ENCODE results near the gene NR3C2.
"Not testable (repeated sequence)": the region's sequence is repeated elsewhere in the genome, so short reads cannot be mapped to it uniquely, and the experiment has no call there.

Gene NR3C2

GRCh38 chr4:148094149-148094548 is 348.1 kb downstream of the NR3C2 start:
- DNase-seq, result no peak

GRCh38 chr4:148093065-148093464 is 349.1 kb downstream of the NR3C2 start:
- no peak for DNase-seq

DNA sequence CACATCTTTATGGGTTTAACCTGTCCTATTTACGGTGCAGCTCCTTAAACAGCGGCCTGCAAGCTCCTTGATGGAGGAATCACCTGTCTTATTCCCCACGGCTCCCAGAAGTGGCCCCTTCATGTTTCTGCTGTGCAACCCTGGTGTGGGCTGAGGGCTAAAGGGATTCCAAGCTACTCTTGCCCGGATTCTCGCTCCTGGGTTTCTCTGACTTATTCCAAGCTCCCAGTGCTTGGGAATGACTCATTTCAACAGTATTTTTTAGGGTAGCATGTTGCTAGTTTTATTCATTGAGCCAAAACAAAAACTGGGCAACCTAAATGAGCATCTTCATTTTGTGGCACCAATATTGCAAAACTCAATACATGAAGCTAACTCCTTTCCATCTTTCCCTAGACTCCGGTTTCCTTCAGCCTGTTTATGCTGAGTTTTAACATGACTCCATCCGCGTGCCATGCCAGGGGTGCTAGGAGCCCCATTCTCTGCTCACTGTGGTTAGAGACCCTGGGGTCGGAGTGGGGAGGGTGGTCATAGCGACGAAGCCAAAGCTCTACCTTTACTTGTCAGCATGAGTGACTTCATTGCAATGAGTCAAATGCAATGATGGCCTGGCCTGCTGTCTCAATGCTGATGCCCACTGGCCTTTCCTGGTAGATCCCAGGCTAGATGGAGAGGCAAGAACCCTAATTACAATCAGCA is 349.7 kb downstream of the NR3C2 start:
- no peak for DNase-seq

DNA sequence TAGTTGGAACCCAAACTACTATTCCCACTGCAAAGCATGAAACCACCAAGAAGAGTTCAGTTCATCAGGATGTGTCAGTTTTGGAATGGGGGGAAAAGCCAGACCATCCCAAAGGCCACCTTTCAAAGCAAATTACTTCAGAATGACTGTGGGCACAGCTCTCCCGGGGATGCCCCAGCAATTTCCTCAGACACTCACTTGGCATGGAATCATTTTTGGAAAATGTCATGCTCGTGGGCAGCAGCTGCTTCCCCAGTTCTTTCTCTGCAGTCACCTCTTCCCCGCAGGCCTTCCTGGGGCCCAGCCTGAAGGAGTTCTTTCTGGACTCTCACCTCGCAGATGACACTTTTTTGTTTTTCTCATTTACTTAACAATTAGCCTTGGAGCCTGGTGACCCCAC is 350.3 kb downstream of the NR3C2 start:
- DNase-seq, result no peak

DNA sequence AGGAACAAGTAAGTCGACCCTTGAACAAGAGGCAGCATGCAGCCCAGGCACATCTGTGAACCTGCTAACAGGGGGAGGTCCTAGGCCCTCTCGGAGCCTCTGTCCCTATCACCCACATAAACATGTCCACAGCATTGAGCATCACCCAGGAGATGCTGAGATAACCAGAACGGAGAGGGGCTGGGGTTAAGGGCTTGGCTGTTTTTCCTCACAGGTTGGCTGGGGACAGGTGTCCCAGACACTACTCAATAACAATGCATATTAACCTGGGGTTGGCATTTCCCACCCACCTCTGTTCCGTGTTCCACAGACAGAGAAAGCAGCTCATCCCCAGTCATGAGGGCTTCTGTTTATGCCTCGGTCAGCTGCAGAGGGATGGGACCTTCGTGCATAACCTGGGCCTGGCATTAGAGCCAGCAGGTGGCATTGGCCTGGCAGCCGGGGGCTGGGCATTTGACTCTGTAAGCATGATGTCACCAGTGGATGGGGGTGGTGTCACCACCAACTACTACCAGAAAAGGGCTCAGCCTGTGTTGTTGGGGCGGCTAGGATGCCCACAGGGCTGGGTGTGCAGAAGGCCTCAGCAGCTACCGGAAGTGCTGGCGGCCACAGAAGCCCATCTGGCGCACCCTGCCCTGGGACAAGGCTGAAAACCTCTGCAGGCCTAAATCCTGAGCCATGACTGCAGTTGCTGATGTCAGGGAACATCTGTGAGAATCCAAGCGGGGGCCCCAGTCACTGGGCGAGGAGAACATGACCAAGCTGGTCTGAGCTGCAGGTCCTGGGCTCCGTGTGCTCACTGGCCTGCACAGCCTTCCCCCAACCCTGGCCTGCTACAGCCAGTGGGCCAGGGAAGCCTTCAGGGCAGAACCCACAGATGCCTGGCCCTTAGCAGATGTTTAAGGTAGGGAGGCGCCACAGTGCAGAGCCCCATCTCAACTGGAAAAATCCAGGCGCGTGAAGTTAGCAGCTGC is 351.4 kb downstream of the NR3C2 start:
- no peak for DNase-seq

GRCh38 chr4:148090029-148090428 is 352.2 kb downstream of the NR3C2 start:
- DNase-seq, result no peak

DNA sequence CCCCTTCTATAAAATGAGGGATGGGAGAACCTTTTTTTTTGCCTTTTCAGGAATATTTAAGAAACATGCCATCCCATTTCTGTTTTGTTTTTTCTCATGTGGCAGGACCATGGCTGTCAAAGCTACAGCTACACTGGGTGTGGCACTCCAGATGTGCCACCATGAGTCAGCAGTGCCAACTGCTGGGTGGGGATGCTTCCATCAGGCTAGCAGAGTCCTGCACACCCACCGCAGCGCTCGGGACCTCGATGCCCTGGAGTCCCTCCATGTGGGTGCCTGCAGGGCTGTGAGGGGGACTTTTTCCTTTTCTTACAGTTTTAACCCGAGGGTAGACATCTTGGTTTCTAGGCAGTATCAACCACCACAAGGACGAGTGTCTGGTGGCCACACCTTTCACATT is 352.6 kb downstream of the NR3C2 start:
- DNase-seq, result no peak

DNA sequence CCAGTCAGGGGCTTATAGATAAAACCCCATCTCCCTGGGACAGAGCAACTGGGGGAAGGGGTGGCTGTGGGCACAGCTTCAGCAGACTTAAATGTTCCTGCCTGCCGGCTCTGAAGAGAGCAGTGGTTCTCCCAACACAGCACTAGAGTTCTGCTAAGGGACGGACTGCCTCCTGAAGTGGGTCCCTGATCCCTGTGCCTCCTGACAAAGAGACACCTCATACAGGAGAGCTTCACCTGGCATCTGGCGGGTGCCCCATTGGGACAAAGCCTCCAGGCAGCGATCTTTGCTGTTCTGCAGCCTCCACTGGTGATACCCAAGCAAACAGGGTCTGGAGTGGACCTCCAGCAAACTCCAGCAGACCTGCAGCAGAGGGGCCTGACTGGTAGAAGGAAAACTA is 359.1 kb downstream of the NR3C2 start:
- DNase-seq, result not testable (repeated sequence)

- no peak for DNase-seq
These were observed 360.5 kb downstream of the NR3C2 start for GRCh38 chr4:148081745-148082144.

DNA sequence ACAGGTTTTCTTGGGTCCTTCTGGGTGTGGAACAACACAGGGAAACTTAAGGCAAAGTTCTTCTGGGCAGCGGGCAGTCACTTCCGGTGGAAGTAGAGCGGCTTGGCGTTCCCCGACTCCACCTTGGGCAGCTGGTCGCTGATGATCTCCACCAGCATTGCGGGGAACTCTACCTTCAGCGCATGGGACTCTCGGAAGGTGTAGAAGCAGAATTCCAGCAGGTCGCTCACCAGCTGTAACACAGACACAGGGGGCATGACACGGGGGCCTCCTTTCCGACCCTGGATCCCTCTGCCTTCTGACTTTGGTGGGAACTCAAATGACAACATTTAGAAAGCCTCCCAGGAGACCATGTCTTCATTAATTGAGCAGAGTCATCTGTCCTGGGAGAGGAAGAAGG is 360.9 kb downstream of the NR3C2 start:
- no peak for DNase-seq

- no peak for DNase-seq
These were observed 362.3 kb downstream of the NR3C2 start for GRCh38 chr4:148079961-148080360.

DNA sequence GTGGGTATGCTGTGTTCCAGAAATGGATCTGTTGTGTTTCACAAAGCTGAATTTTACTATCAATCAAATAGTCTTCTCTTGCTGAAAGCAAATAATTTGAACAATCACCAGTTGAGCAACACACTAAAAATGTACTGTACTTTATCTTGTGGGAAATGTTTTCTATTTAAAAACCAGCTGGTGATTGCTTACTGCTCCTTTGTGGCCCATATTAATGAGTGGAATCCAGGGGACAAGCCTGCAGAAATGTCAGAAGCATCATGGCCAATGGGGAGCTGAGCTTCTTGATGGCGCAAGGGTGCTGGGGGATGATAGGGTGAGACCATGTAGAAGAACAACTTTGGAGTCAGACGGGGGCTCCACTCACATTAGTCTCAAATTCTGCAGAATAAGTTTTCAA is 364.2 kb downstream of the NR3C2 start:
- DNase-seq, result no peak

- DNase-seq, result no peak
These were observed 364.6 kb downstream of the NR3C2 start for GRCh38 chr4:148077581-148077980.

DNA sequence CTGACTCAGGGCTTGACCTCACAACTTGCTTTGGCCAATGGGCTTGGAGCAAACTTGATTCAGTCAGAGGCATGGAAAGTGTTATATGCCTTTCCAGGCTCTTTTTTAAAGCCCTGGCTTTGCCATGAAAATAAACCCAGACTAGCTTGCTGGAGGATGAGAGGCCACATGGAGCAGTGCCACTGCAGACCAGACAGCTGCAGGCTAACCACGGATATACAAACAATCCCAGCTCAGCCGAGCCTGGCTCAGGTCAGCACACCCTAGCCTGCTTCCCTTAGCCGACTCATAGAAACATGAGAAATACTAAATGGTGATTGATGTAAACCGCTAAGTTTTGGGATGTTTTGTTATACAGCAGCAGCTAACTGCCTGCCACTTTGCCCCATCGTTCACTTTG is 365.2 kb downstream of the NR3C2 start:
- no peak for DNase-seq

DNA sequence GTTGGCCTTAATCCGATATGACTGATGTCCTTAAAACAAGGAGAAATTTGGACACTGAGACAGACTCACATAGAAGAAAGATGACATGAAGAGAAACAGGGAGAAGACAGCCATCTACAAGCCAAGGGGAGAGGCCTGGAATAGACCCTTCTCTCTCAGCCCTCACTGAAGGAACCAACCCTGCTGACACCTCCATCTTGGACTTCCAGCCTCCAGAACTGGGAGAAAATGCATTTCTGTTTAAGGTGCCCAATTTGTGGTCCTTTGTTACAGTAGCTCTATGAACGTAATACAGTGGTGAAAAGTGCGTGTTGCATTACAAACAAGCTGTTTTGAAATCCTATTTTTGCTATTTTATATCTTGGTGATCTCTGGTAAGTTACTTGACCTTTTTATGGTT is 366.8 kb downstream of the NR3C2 start:
- DNase-seq, result no peak

- DNase-seq, result no peak
These were observed 367.8 kb downstream of the NR3C2 start for GRCh38 chr4:148074462-148074861.

DNA sequence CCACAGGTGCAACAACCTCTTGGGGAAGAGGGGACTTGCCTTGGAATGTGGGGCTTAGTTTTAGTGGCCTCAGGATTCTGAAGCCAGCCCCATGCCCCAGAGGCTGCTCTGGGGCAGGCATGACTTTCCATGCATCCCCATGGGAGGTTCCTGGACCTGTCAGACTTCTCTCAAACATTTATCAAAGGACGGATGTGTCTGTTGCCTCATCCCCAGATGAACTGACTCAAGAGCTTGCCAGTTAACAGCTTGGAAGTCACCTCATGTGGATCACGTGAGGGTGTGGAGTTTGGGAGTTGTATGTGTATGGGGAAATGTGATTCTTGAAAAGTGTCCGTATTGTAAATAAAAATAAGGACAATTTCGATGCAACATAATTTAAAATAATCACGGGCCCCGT is 368.9 kb downstream of the NR3C2 start:
- DNase-seq, result no peak

DNA sequence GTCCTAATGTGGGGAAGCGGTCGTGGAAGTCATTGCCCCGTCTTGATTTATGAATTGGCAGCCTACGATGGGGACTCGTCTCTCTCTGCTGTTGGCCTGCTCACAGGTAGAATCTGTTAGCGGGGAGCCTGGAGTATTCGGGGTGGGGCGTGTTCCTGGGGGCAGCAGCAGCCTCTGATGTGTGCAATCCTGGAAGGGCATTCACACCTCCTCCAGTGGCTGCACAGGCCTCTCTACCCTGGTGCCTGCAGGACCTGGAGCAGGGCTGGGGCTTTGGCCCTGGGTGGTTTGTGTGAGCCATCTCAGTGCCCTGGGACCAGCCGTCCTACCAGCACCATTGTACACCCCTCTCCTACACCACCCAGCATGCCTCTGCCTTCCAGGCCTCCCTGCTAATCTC is 369.4 kb downstream of the NR3C2 start:
- no peak for DNase-seq

- DNase-seq, result no peak
These were observed 371.2 kb downstream of the NR3C2 start for GRCh38 chr4:148071009-148071408.

- DNase-seq, result no peak
These were observed 372.4 kb downstream of the NR3C2 start for GRCh38 chr4:148069895-148070178.

GRCh38 chr4:148069086-148069894 is 372.9 kb downstream of the NR3C2 start:
- no peak for DNase-seq

DNA sequence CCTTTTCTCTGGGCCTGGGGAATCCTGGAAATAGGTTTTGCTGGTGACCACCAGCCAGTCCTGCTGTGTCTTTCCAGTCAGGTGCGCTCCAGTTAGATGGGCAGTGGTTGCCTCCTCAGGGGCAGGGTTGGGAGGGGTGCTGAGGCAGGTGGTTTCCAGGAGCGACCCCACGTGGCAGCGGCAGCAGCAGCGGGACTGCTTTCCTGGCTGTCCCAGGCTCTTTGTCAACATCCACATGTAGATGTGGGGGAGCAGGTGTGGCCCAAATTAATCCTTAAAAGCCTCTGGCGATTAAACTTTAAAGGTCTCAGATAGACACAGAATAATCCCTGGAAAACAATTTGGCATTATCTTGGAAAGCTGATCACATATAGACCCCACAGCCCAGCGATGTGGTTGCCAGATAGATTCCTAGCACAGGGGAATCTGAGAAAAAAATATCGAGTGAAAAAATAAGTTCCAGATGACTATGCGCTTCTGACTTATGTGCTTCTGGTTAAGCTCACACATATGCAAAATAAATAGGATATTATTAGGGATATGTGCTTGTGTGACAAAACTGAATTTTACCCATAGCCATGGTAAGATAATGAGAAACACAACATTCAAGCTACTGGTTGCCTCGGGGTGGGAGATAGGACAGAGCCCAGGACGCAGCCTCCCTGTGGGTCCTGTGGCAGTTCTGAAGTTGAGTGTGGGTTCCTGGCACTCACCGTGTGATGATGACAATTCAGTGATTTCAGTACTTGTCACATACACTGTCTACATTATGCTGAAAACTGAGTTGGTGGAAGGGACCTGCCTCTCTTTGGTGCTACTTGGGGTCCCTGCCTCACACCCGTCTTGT is 373.9 kb downstream of the NR3C2 start:
- DNase-seq, result no peak

Measured in NCI-H1105 (cell line).